Measurements from ENCODE around the gene MKRN2.
"Not testable (repeated sequence)": the region's sequence is repeated elsewhere in the genome, so short reads cannot be mapped to it uniquely, and the experiment has no call there.

MKRN2 gene

DNA sequence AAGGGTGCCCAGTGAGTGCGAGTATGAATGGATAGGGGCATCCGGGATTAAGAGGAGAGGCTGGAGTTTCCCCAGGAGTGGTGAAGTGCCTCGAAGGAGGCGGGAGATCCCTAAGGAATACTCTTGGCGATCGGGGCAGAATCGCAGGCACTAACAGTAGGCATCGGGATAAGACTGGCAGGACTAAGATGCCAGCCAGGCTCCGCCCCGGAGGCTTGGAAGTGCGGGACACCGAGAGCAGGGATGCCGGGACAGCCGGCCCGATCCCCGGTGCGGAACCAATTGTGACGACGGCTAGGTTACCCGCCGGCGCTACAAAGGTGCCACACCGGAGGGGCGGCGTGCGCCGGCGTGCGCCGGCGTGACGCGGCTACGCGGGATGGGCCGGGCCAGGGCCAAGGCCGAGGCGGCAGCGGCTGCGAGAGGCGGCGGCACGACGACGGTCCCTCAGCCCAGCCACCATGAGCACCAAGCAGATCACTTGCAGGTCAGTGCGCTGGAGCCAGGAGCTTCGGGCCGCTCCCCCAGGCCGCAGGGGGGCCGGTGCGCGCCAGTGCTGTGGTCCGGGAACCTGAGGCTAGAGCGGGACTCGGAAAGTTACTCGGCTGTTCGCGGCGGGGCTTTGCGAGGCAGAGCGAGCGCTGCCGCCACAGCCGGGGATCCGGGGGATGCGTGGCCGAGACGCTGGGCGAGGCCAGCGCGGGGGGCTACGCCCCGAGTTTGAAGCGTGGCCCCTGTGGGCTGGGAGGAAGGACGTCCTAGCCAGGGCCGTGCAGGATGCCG lies at the start of gene MKRN2:
MKRN2 (plus strand) TSS at position 398 of the 783 bp plus-strand sequence; CDS start at position 462, 64 bp downstream.
- peak; percentile 93 for DNase-seq

- DNase-seq = peak; percentile 56
Observed at GRCh38 chr3:12507591-12508281, 49.2 kb upstream of the MKRN2 start.

GRCh38 chr3:12508291-12508700 lies 48.6 kb upstream of the MKRN2 start:
- no peak for DNase-seq

GRCh38 chr3:12509466-12509865 lies 47.4 kb upstream of the MKRN2 start:
- DNase-seq = no peak

DNA sequence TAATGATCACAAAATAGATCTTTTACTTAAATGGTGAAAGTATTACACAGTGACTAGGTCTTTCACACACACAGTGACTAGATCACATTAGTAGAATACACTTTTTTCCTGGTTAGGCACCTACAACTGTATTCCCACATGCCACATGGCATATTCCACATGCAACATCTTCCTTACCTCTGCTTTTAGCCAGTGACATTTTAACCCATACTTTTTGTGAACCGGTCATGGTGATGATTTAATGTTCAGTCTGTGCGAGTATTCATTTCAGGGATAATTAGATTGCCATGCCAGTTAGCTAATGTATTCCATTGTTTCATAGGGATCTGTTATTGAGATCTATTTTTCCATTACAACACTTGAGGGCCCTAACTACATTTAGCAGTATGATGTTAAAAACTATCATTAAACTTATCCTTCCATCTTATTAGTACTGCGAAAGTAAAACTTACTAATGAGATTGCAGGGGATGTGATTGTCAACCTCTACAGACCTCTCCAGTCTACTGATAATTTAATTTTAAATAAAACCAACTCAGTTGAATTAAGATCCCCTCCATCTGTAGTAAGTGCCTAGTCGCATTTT lies 44.3 kb upstream of the MKRN2 start:
- no peak for DNase-seq

DNA sequence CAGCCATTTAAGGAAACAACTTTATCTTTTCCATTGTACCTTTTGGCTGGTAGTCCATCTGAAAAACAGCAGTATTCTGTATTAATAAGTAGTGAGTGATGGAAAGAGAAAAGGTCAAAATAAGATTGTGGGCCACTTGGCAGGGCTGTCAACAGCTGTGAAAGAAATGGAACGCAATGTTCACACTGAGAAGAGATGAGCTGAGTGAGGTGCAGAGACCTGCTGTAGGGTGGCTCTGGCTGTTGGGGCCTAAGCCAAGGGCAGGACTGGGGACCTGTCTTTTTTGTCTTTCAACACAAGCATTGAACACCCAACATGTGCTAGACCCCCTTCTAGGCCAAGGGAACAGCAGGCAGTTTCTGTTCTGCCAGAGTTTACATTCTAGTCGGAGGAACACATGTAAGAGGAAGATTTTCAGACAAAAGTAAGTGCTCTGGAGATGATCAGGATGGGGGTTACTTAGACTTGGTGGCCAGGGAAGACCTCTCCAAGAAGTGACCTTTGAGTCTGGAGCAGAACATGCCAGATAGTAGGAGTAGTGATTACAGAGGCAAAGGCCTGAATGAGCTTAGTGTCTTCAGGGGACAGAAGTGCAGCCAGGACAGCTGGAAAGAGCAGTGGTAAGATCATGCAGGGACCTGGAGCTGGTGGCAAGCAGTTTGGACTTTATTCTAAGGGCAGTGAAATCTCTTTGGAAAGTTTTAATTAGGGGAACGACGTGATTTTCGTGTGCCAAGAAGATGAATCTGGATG lies 43.0 kb upstream of the MKRN2 start:
- DNase-seq = no peak

- DNase-seq = no peak
Observed at GRCh38 chr3:12515631-12516030, 41.3 kb upstream of the MKRN2 start.

- no peak for DNase-seq
Observed at GRCh38 chr3:12516873-12517272, 40.0 kb upstream of the MKRN2 start.

DNA sequence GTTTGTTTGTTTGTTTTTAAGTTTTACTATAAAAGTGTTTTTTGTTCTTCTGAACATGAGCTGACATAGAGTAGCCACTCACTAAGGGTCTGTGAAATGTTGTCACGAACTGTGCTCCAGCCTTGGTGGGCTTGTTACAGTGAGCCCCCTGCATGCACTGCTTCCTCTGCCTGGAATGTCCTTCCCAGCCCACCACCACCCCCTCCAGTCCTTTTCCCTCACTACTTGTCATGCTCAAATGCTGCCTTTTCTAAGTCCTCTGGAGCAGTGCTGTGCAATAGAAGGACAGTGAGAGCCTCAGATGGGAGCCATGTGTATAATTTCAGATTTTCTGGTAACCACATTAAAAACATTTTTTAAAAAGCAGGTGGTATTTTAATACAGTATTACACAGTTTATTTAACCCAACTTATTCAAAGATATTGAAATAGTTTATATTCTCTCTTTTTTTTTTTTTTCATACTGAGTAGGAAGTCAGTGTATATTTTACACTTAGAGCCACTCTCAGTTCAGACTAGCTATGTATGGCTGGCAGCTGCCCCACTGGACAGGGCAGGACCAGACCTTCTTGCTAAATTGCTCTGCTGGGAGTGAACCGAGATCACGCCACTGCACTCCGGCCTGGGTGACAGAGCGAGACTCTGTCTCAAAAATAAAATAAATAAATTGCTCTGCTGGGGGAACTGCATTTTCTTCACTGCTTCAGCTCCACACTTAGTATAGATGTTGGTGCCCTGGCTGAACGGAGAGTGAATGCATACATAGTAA lies 38.4 kb upstream of the MKRN2 start:
- DNase-seq = no peak

DNA sequence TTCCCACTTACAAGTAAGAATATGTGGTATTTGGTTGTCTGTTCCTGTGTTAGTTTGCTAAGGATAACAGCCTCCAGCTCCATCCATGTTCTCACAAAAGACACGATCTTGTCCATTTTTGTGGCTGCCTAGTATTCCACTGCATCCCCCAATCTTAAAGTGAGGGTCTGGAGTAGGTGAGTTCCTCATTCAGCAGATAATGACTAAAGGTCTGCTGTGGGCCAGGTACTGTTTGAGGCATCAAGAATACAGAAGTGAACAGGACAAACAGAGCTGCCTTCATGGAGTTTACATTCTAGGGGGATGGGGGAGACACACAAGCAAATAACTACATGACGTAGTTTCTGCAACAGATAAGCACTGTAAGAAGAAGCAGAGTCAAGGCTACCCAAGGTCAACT lies 35.9 kb upstream of the MKRN2 start:
- DNase-seq = no peak

- DNase-seq = no peak
Observed at GRCh38 chr3:12522721-12523120, 34.2 kb upstream of the MKRN2 start.

DNA sequence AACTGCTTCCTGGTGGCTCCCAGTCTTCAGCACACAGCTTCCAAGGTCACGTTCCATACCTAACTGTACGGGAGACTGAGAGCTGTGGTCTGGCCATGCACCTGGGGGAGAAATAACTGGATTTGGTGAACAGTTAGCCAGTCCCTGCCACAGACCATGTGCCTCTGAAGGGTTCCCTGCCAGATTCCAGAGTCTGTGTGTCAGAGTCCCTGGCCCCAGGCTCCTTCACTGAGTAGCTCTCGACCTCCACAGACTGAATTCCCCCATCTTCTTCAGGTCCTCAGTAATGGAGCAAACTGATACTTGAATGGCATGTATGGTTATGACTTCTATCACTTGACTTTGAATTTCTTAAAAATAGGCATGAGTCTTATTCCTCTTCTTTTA lies 29.1 kb upstream of the MKRN2 start:
- no peak for DNase-seq

DNA sequence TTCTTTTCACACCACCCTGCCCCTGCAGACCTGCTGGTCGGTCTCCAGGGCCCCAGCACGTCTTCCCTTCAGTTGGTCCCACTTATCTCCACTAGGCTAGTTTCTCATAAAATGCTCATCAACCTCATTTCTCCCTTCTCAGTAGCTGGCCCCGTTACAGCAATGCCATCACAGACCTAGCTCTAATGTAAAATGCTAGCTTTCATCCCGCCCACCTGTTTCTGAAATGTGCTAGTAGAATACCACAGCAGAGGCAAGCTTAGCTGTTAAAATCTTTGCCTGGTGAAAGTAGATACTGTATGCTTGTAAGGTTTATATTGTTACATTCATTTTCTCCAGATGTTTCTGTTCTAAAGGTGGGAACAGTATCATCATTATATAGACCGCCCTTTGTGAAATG lies 24.7 kb upstream of the MKRN2 start:
- DNase-seq = no peak

GRCh38 chr3:12536423-12536822 lies 20.5 kb upstream of the MKRN2 start:
- DNase-seq = no peak

DNA sequence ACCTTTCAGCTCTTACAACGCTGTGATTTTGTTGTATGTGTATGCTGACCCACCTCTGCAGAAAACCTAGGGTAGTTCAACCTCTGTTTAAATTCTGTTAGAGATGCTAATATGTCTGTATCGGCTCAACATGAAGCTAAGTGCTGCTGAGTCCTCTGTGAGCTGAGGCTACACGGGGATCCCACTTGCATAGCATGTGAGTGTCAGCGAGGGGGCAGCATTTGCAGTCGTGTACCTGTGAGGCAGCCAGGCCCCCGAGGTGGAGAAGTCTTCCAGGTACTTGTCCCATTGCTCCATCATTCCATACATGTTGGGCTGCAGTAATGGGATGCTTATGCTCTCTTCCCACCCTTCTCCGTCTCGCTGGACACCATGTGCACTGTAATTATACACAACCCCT lies 15.3 kb upstream of the MKRN2 start:
- DNase-seq = no peak

- DNase-seq = not testable (repeated sequence)
Observed at GRCh38 chr3:12543497-12543896, 13.4 kb upstream of the MKRN2 start.

- no peak for DNase-seq
Observed at GRCh38 chr3:12544652-12545472, 12.0 kb upstream of the MKRN2 start.

DNA sequence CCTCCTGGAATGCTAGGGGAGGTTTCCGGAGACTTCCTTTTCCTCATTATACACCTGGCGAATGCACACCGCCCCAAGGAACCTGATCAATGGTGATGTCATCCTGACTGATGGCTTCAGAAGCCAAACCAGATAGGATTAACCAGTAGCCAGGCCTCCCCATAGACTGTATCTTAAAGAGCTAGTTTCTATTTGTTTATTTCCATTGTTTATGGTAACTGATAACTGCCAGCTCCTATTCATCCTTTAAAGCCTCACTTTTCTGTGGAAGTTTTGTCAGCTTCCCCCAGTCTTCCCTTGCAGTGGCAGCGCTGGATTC lies 11.5 kb upstream of the MKRN2 start, which contains the start of gene MKRN2OS:
MKRN2OS (minus strand) TSS at position 27 of the 319 bp plus-strand sequence. CDS start 35 bp downstream, outside the sequence.
- DNase-seq = no peak

DNA sequence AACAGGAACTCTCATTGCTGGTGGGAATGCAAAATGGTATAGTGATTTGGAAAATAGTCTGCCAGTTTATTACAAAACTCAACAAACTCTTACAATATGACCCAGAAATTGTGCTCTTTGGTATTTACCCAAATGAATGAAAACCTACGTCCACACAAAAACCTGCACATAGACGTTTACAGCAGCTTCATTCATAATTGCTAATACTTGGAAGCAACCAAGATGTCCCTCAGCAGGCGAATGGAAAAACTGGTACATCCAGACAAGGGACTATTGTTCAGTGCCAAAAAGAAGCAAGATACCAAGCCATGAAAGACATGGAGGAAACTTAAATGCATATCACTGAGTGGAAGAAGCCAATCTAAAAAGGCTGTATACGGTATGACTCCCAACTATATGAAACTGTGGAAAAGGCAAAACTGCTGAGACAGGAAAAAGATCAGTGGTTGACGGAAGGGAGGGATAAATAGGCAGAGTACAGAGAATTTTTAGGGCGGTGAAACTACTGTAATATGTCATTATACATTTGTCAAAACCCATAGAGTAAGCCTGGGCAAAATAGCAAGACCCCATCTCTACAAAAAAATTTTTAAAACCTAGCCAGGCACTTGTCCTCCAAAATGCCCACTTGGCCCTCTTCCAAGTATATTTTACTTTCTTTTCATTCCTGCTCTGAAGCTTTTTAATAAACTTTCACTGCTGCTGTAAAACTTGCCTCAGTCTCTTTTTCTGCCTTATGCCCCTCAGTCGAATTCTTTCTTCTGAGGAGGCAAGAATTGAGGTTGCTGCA lies 6.7 kb upstream of the MKRN2 start:
- DNase-seq = no peak

GRCh38 chr3:12553921-12554391 lies 2.9 kb upstream of the MKRN2 start:
- peak; percentile 63 for DNase-seq

GRCh38 chr3:12556314-12556689 lies 585 bp upstream of the MKRN2 start:
- no peak for DNase-seq

Data from right forelimb (tissue), 1 donor.